SK-N-SH treated with all-trans-retinoic acid at 6 μM for 48 hours (cell line): Measurements from ENCODE around the gene HUS1.

ENCODE experiments used
- ARNTL ChIP-seq: fragments of 450-650 bp; formaldehyde crosslinking; IDR thresholded peaks from 2 replicates; pipeline ENCODE4 v1.5.0; 2020; ENCODE audit warnings: low read depth, mild to moderate bottlenecking, moderate library complexity, borderline replicate concordance
- CSDC2 ChIP-seq: fragments of 250-450 bp; sonication (Bioruptor Pico); IDR thresholded peaks from 2 replicates; pipeline ENCODE4 v1.5.0; 2020; ENCODE audit warnings: mild to moderate bottlenecking, moderate library complexity
- ESRRG ChIP-seq: fragments of 250-450 bp; sonication (Bioruptor Pico); IDR thresholded peaks from 2 replicates; pipeline ENCODE4 v1.6.1; 2021; ENCODE audit warnings: mild to moderate bottlenecking
- PPARA ChIP-seq: fragments of 250-450 bp; sonication (Bioruptor Pico); IDR thresholded peaks from 2 replicates; pipeline ENCODE4 v1.5.0; 2020; ENCODE audit warnings: mild to moderate bottlenecking, borderline replicate concordance
- TCF4 ChIP-seq: fragments of 250-450 bp; sonication (Bioruptor Pico); IDR thresholded peaks from 2 replicates; pipeline ENCODE4 v1.8.0; 2021; ENCODE audit warnings: mild to moderate bottlenecking, moderate library complexity, borderline replicate concordance
- TOX ChIP-seq: fragments of 250-450 bp; sonication (Bioruptor Pico); IDR thresholded peaks from 2 replicates; pipeline ENCODE4 v1.8.0; 2021; ENCODE audit warnings: mild to moderate bottlenecking, moderate library complexity, borderline replicate concordance
- ZFP30 ChIP-seq: fragments of 450-650 bp; formaldehyde crosslinking; IDR thresholded peaks from 2 replicates; pipeline ENCODE4 v1.5.0; 2022; ENCODE audit warnings: mild to moderate bottlenecking, moderate library complexity
- ZNF70 ChIP-seq: fragments of 450-650 bp; formaldehyde crosslinking; IDR thresholded peaks from 2 replicates; pipeline ENCODE4 v1.5.0; 2020; ENCODE audit warnings: mild to moderate bottlenecking, moderate library complexity
- ZNF8 ChIP-seq: fragments of 450-650 bp; formaldehyde crosslinking; IDR thresholded peaks from 2 replicates; pipeline ENCODE4 v1.5.0; 2020; ENCODE audit warnings: mild to moderate bottlenecking, moderate library complexity
- TF ChIP-seq, protein P1 (sequence below): fragments of 250-450 bp; sonication (Bioruptor Pico); IDR thresholded peaks from 2 replicates; pipeline ENCODE4 v1.5.1; 2020; ENCODE audit warnings: low read depth, mild to moderate bottlenecking, moderate library complexity
- TF ChIP-seq, protein P2 (sequence below): fragments of 250-450 bp; sonication (Bioruptor Pico); IDR thresholded peaks from 2 replicates; pipeline ENCODE4 v1.8.0; 2020; ENCODE audit warnings: mild to moderate bottlenecking, moderate library complexity, borderline replicate concordance

DNA sequence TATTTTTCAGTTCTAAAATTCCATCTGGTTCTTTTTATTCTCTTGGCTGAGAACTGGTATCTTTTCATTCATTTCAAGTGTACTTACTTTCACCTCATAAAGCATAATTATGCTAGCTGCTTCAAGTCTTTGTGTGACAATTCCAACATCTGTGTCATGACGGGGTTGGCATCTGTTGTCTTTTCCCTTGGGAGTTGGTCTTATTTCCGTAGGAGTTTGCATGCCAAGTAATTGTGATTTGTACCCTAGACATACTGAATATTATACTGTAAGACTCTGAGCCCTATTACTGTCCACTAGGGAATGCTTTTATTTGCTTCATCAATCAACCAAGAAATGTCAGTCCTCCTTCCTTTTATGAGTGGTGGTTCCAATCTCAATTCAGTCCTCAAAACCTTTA, 24.6 kb upstream of the HUS1 start:
- TF ChIP-seq TOX (CRISPR knock-in tag) (no peak), PPARA (CRISPR knock-in tag) (no peak), ARNTL (no peak), CSDC2 (CRISPR knock-in tag) (no peak), ZFP30 (CRISPR knock-in tag) (no peak), ZNF70 (CRISPR knock-in tag) (no peak), TCF4 (CRISPR knock-in tag) (no peak), ZNF8 (no peak), ESRRG (CRISPR knock-in tag) (no peak)
- TF ChIP-seq, protein P1, sequence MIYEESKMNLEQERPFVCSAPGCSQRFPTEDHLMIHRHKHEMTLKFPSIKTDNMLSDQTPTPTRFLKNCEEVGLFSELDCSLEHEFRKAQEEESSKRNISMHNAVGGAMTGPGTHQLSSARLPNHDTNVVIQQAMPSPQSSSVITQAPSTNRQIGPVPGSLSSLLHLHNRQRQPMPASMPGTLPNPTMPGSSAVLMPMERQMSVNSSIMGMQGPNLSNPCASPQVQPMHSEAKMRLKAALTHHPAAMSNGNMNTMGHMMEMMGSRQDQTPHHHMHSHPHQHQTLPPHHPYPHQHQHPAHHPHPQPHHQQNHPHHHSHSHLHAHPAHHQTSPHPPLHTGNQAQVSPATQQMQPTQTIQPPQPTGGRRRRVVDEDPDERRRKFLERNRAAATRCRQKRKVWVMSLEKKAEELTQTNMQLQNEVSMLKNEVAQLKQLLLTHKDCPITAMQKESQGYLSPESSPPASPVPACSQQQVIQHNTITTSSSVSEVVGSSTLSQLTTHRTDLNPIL (CRISPR knock-in tag), result no peak
- TF ChIP-seq, protein P2, sequence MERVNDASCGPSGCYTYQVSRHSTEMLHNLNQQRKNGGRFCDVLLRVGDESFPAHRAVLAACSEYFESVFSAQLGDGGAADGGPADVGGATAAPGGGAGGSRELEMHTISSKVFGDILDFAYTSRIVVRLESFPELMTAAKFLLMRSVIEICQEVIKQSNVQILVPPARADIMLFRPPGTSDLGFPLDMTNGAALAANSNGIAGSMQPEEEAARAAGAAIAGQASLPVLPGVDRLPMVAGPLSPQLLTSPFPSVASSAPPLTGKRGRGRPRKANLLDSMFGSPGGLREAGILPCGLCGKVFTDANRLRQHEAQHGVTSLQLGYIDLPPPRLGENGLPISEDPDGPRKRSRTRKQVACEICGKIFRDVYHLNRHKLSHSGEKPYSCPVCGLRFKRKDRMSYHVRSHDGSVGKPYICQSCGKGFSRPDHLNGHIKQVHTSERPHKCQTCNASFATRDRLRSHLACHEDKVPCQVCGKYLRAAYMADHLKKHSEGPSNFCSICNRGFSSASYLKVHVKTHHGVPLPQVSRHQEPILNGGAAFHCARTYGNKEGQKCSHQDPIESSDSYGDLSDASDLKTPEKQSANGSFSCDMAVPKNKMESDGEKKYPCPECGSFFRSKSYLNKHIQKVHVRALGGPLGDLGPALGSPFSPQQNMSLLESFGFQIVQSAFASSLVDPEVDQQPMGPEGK, result no peak
